Activated CD8-positive, alpha-beta memory T cell treated with anti-CD3 and anti-CD28 coated beads, Interleukin-2, amount 50 U/mL, for 4 hours (primary cell): ENCODE results near the gene NTM.
"Not testable (repeated sequence)": the region's sequence is repeated elsewhere in the genome, so short reads cannot be mapped to it uniquely, and the experiment has no call there.

ENCODE experiments used
- DNase-seq: peaks from one replicate; pipeline ENCODE4 v3.0.0-alpha.2; 2020

Gene NTM

GRCh38 chr11:131909426-131910177 lies 539.2 kb downstream of the NTM start:
- DNase-seq: no peak

- no peak for DNase-seq
These were observed 539.7 kb downstream of the NTM start for GRCh38 chr11:131910178-131910522.

GRCh38 chr11:131910523-131911387 lies 540.3 kb downstream of the NTM start:
- DNase-seq: no peak

- DNase-seq: not testable (repeated sequence)
These were observed 541.1 kb downstream of the NTM start for GRCh38 chr11:131911388-131912032.

GRCh38 chr11:131912134-131912533 lies 541.7 kb downstream of the NTM start:
- no peak for DNase-seq

GRCh38 chr11:131913267-131913666 lies 542.9 kb downstream of the NTM start:
- DNase-seq: no peak

GRCh38 chr11:131914361-131914774 lies 544.0 kb downstream of the NTM start:
- DNase-seq: no peak

- DNase-seq: no peak
These were observed 546.2 kb downstream of the NTM start for GRCh38 chr11:131916638-131917037.

- DNase-seq: no peak
These were observed 547.4 kb downstream of the NTM start for GRCh38 chr11:131917634-131918384.

- no peak for DNase-seq
These were observed 548.2 kb downstream of the NTM start for GRCh38 chr11:131918663-131919062.

- DNase-seq: no peak
These were observed 551.8 kb downstream of the NTM start for GRCh38 chr11:131922220-131922619.

GRCh38 chr11:131923309-131923708 lies 552.9 kb downstream of the NTM start:
- DNase-seq: no peak

GRCh38 chr11:131924001-131924400 lies 553.6 kb downstream of the NTM start:
- DNase-seq: no peak

GRCh38 chr11:131924457-131925201 lies 554.2 kb downstream of the NTM start:
- DNase-seq: no peak

- DNase-seq: no peak
These were observed 555.4 kb downstream of the NTM start for GRCh38 chr11:131925829-131926228.

GRCh38 chr11:131928992-131929391 lies 558.6 kb downstream of the NTM start:
- DNase-seq: no peak

- DNase-seq: no peak
These were observed 562.3 kb downstream of the NTM start for GRCh38 chr11:131932584-131933325.

- DNase-seq: no peak
These were observed 563.6 kb downstream of the NTM start for GRCh38 chr11:131934006-131934405.

- no peak for DNase-seq
These were observed 567.9 kb downstream of the NTM start for GRCh38 chr11:131938351-131938751.

- no peak for DNase-seq
These were observed 569.7 kb downstream of the NTM start for GRCh38 chr11:131940126-131940525.

GRCh38 chr11:131942878-131943277 lies 572.5 kb downstream of the NTM start:
- no peak for DNase-seq
